ENCODE data around the gene FRYL. TPM values are rescaled to one million over a fixed set of nuclear protein-coding genes. Genes with fewer than 3 reads are reported as not detected.
A peak's percentile ranks its signal among the peaks of the same experiment; 100 is the strongest.
"Not testable (repeated sequence)": the region's sequence is repeated elsewhere in the genome, so short reads cannot be mapped to it uniquely, and the experiment has no call there.

The FRYL gene
- total and polyA plus RNA-seq, 9 donors = 14.9 to 38.3 (median 20.3) TPM

- Histone ChIP-seq H3K4me3 (ENCODE audit: low read length) (no peak overlapping the region), H3K4me1 (ENCODE audit: control insufficient read depth, insufficient read depth, low read length) (peaks cover 3% of the 10 kb centered on the region), H3K27me3 (ENCODE audit: control insufficient read depth, insufficient read depth, low read length) (no peaks in the 10 kb centered on the region), H3K36me3 (ENCODE audit: control insufficient read depth, insufficient read depth, low read length) (no peaks in the 10 kb centered on the region), H3K9me3 (replicated peaks; ENCODE audit: control insufficient read depth, low read depth, low read length) (no peaks in the 10 kb centered on the region), H3K27ac (ENCODE audit: low read length) (no peak overlapping the region)
- peak; percentile 15 for DNase-seq
- 82% methylated on average over 9 of the region's 11 CpGs for WGBS (ENCODE audit: insufficient coverage)
Measured at GRCh38 chr4:48748949-48749596, 31.0 kb downstream of the FRYL start.

- Histone ChIP-seq H3K27me3 (ENCODE audit: control insufficient read depth, insufficient read depth, low read length) (no peaks in the 10 kb centered on the region), H3K4me3 (ENCODE audit: low read length) (no peak overlapping the region), H3K36me3 (ENCODE audit: control insufficient read depth, insufficient read depth, low read length) (no peaks in the 10 kb centered on the region), H3K9me3 (replicated peaks; ENCODE audit: control insufficient read depth, low read depth, low read length) (no peaks in the 10 kb centered on the region), H3K4me1 (ENCODE audit: control insufficient read depth, insufficient read depth, low read length) (peaks cover 3% of the 10 kb centered on the region), H3K27ac (ENCODE audit: low read length) (no peak overlapping the region)
- DNase-seq = no peak
- WGBS (ENCODE audit: insufficient coverage) = 83% methylated on average over 2 of the region's 4 CpGs
Measured at GRCh38 chr4:48746608-48747362, 33.3 kb downstream of the FRYL start.

GRCh38 chr4:48745223-48745622 is 34.9 kb downstream of the FRYL start:
- WGBS (ENCODE audit: insufficient coverage) = no CpG with 5 or more reads among the region's 5 CpGs
- not testable (repeated sequence) for H3K4me3 ChIP-seq (ENCODE audit: low read length); H3K36me3 ChIP-seq (ENCODE audit: control insufficient read depth, insufficient read depth, low read length); H3K9me3 ChIP-seq (replicated peaks; ENCODE audit: control insufficient read depth, low read depth, low read length); H3K27ac ChIP-seq (ENCODE audit: low read length); DNase-seq; H3K27me3 ChIP-seq (ENCODE audit: control insufficient read depth, insufficient read depth, low read length); H3K4me1 ChIP-seq (ENCODE audit: control insufficient read depth, insufficient read depth, low read length)

GRCh38 chr4:48742412-48742811 is 37.7 kb downstream of the FRYL start:
- H3K4me1 ChIP-seq (ENCODE audit: control insufficient read depth, insufficient read depth, low read length) = no peaks in the 10 kb centered on the region
- no peak overlapping the region for H3K27ac ChIP-seq (ENCODE audit: low read length)
- H3K4me3 ChIP-seq (ENCODE audit: low read length) = no peak overlapping the region
- H3K27me3 ChIP-seq (ENCODE audit: control insufficient read depth, insufficient read depth, low read length) = no peaks in the 10 kb centered on the region
- H3K9me3 ChIP-seq (replicated peaks; ENCODE audit: control insufficient read depth, low read depth, low read length) = peaks cover 7% of the 10 kb centered on the region
- H3K36me3 ChIP-seq (ENCODE audit: control insufficient read depth, insufficient read depth, low read length) = no peaks in the 10 kb centered on the region
- DNase-seq = no peak

DNA sequence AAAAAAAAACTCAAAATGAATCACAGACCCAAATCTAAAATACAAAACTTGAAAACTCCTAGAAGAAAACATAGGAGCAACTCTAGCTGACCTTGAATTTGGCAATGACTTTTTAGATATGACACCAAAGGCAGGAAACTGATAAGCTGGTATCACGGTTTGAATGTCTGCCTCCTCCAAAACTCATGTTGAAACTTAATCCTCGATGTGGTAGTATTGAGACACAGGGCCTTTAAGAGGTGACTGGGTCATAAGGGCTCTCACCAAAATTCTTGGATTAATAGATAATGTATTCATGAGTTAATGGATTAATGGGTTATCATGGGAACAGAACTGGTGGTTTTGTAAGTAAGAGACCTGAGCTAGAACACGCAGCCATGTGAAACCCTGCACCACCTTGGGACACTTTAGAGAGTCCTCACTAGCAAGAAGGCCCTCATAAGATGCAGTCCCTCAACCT is 40.5 kb downstream of the FRYL start:
- Histone ChIP-seq H3K4me1 (ENCODE audit: control insufficient read depth, insufficient read depth, low read length) (no peaks in the 10 kb centered on the region), H3K27ac (ENCODE audit: low read length) (no peak overlapping the region), H3K4me3 (ENCODE audit: low read length) (no peak overlapping the region), H3K9me3 (replicated peaks; ENCODE audit: control insufficient read depth, low read depth, low read length) (peaks cover 7% of the 10 kb centered on the region), H3K36me3 (ENCODE audit: control insufficient read depth, insufficient read depth, low read length) (no peaks in the 10 kb centered on the region), H3K27me3 (ENCODE audit: control insufficient read depth, insufficient read depth, low read length) (no peaks in the 10 kb centered on the region)
- DNase-seq = no peak
- WGBS (ENCODE audit: insufficient coverage) = 71% methylated on average over 1 of the region's 3 CpGs

GRCh38 chr4:48738856-48739255 is 41.2 kb downstream of the FRYL start:
- Histone ChIP-seq H3K27me3 (ENCODE audit: control insufficient read depth, insufficient read depth, low read length) (no peaks in the 10 kb centered on the region), H3K27ac (ENCODE audit: low read length) (no peak overlapping the region), H3K4me3 (ENCODE audit: low read length) (no peak overlapping the region), H3K36me3 (ENCODE audit: control insufficient read depth, insufficient read depth, low read length) (no peaks in the 10 kb centered on the region), H3K4me1 (ENCODE audit: control insufficient read depth, insufficient read depth, low read length) (no peaks in the 10 kb centered on the region), H3K9me3 (replicated peaks; ENCODE audit: control insufficient read depth, low read depth, low read length) (peaks cover 7% of the 10 kb centered on the region)
- DNase-seq = no peak
- 100% methylated on average over 1 of the region's 3 CpGs for WGBS (ENCODE audit: insufficient coverage)

GRCh38 chr4:48728906-48729496 is 51.1 kb downstream of the FRYL start:
- DNase-seq; H3K4me3 ChIP-seq (ENCODE audit: low read length); H3K27me3 ChIP-seq (ENCODE audit: control insufficient read depth, insufficient read depth, low read length); H3K36me3 ChIP-seq (ENCODE audit: control insufficient read depth, insufficient read depth, low read length); H3K9me3 ChIP-seq (replicated peaks; ENCODE audit: control insufficient read depth, low read depth, low read length); H3K4me1 ChIP-seq (ENCODE audit: control insufficient read depth, insufficient read depth, low read length); H3K27ac ChIP-seq (ENCODE audit: low read length): not testable (repeated sequence)
- WGBS (ENCODE audit: insufficient coverage) = 82% methylated on average over 13 of the region's 15 CpGs

GRCh38 chr4:48727666-48728459 is 52.2 kb downstream of the FRYL start:
- no peak overlapping the region for H3K27ac ChIP-seq (ENCODE audit: low read length)

GRCh38 chr4:48725414-48725813 is 54.7 kb downstream of the FRYL start:
- no peaks in the 10 kb centered on the region for H3K36me3 ChIP-seq (ENCODE audit: control insufficient read depth, insufficient read depth, low read length)
- H3K27me3 ChIP-seq (ENCODE audit: control insufficient read depth, insufficient read depth, low read length) = no peaks in the 10 kb centered on the region
- no peaks in the 10 kb centered on the region for H3K4me1 ChIP-seq (ENCODE audit: control insufficient read depth, insufficient read depth, low read length)
- H3K9me3 ChIP-seq (replicated peaks; ENCODE audit: control insufficient read depth, low read depth, low read length) = peaks cover 2% of the 10 kb centered on the region
- H3K27ac ChIP-seq (ENCODE audit: low read length) = no peak overlapping the region
- no peak overlapping the region for H3K4me3 ChIP-seq (ENCODE audit: low read length)
- DNase-seq = no peak
- 100% methylated on average over 2 of the region's 7 CpGs for WGBS (ENCODE audit: insufficient coverage)

More at GRCh38 chr4:48727666-48728459, 52.2 kb downstream of the FRYL start:
- Histone ChIP-seq H3K36me3 (ENCODE audit: control insufficient read depth, insufficient read depth, low read length) (no peaks in the 10 kb centered on the region), H3K9me3 (replicated peaks; ENCODE audit: control insufficient read depth, low read depth, low read length) (peaks cover 2% of the 10 kb centered on the region), H3K4me1 (ENCODE audit: control insufficient read depth, insufficient read depth, low read length) (no peaks in the 10 kb centered on the region), H3K27me3 (ENCODE audit: control insufficient read depth, insufficient read depth, low read length) (no peaks in the 10 kb centered on the region), H3K4me3 (ENCODE audit: low read length) (no peak overlapping the region)
- no CpG with 5 or more reads among the region's 2 CpGs for WGBS (ENCODE audit: insufficient coverage)
- no peak for DNase-seq
